ENCODE data around the gene SCGB1D1.
"Not testable (repeated sequence)": the region's sequence is repeated elsewhere in the genome, so short reads cannot be mapped to it uniquely, and the experiment has no call there.

The SCGB1D1 gene

GRCh38 chr11:62169448-62169847 is 20.6 kb upstream of the SCGB1D1 start:
- no peak for DNase-seq

- no peak for DNase-seq
Observed at GRCh38 chr11:62169935-62170334, 20.1 kb upstream of the SCGB1D1 start.

- DNase-seq, result no peak
Observed at GRCh38 chr11:62171261-62171723, 18.7 kb upstream of the SCGB1D1 start.

GRCh38 chr11:62172294-62172693 is 17.7 kb upstream of the SCGB1D1 start:
- DNase-seq, result no peak

- DNase-seq, result no peak
Observed at GRCh38 chr11:62176766-62177165, 13.2 kb upstream of the SCGB1D1 start.

- no peak for DNase-seq
Observed at GRCh38 chr11:62179995-62180394, 10.0 kb upstream of the SCGB1D1 start.

GRCh38 chr11:62181097-62181496 is 8.9 kb upstream of the SCGB1D1 start:
- no peak for DNase-seq

- DNase-seq, result no peak
Observed at GRCh38 chr11:62182147-62182891, 7.7 kb upstream of the SCGB1D1 start.

GRCh38 chr11:62186195-62186594 is 3.8 kb upstream of the SCGB1D1 start:
- no peak for DNase-seq

- no peak for DNase-seq
Observed at GRCh38 chr11:62193952-62194351, 3.9 kb downstream of the SCGB1D1 start.

- not testable (repeated sequence) for DNase-seq
Observed at GRCh38 chr11:62195010-62195409, 5.0 kb downstream of the SCGB1D1 start.

GRCh38 chr11:62195945-62196344 is 5.9 kb downstream of the SCGB1D1 start:
- DNase-seq, result no peak

GRCh38 chr11:62197400-62197799 is 7.4 kb downstream of the SCGB1D1 start:
- DNase-seq, result not testable (repeated sequence)

- DNase-seq, result no peak
Observed at GRCh38 chr11:62201376-62201775, 11.4 kb downstream of the SCGB1D1 start.

GRCh38 chr11:62202910-62203309 is 12.9 kb downstream of the SCGB1D1 start:
- no peak for DNase-seq

- DNase-seq, result no peak
Observed at GRCh38 chr11:62204430-62204829, 14.4 kb downstream of the SCGB1D1 start.

GRCh38 chr11:62205441-62205840 is 15.4 kb downstream of the SCGB1D1 start:
- no peak for DNase-seq

GRCh38 chr11:62206276-62207066 is 16.5 kb downstream of the SCGB1D1 start:
- not testable (repeated sequence) for DNase-seq

- DNase-seq, result no peak
Observed at GRCh38 chr11:62208785-62209144, 18.7 kb downstream of the SCGB1D1 start.

- no peak for DNase-seq
Observed at GRCh38 chr11:62217191-62217748, 27.3 kb downstream of the SCGB1D1 start.

- DNase-seq, result no peak
Observed at GRCh38 chr11:62221498-62221897, 31.5 kb downstream of the SCGB1D1 start.

- DNase-seq, result no peak
Observed at GRCh38 chr11:62223095-62223494, 33.1 kb downstream of the SCGB1D1 start.

- DNase-seq, result no peak
Observed at GRCh38 chr11:62233730-62234129, 43.7 kb downstream of the SCGB1D1 start.

GRCh38 chr11:62236187-62236586 is 46.2 kb downstream of the SCGB1D1 start:
- DNase-seq, result no peak
